NCI-H345 treated with DMSO at 0.1 percent for 48 hours (cell line): ENCODE measurements around the gene LAMB4.

Source experiments
- DNase-seq: peaks from one replicate; lab custom pipeline; 2025; ENCODE audit not compliant: unreplicated experiment; lab: John Stamatoyannopoulos, UW

The LAMB4 gene

GRCh38 chr7:108112683-108113082, 17.5 kb downstream of the LAMB4 start:
- DNase-seq: no peak

DNA sequence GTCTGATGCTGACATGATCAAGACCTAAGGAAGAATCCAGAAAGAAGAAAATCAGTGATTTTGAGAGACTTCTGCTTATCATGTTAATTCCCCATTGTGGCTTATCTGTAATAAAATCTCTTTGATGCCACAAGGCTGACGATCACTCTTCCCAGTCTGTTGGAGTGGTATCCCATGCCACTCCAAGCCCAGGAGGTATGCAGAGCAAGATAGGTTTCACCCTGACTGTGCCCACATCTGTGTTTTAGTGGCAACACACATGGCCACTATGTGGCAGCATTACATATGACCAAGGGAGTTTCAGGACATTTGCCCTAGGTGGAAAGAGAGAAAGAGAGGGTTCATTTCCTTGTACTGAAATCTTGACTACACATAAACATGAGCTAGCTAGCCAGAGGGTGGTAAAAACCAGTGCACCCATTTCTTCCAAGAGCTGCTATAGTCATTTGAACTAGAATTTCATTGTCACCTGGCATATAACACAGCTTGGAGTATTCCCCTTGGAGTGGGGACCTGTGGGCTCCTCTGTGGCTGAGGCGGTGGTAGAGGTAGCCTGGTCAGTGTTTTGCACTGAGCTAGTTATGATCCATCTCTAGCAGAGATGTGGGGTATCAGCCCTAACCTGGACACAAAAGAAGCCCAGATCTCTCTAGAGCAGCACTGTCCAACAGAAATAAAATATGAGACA, 20.8 kb downstream of the LAMB4 start:
- no peak for DNase-seq

DNA sequence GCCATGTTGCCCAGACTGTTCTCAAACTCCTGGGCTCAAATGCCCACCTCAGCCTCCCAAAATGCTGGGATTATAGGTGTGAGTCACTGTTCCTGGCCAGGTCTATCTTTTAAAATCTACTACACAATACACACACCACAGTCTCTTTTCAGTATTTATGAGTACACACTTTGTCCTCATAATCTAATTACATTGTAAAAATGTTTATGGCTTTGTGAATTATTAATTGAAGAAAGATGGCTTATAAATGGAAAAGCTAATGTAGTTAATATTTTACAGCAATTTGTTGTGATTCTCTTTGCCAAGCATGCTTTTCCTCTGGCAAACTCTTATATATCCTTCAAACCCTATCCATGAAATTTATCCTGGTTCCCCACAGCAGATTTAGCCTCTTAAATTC, 22.0 kb downstream of the LAMB4 start:
- no peak for DNase-seq

DNA sequence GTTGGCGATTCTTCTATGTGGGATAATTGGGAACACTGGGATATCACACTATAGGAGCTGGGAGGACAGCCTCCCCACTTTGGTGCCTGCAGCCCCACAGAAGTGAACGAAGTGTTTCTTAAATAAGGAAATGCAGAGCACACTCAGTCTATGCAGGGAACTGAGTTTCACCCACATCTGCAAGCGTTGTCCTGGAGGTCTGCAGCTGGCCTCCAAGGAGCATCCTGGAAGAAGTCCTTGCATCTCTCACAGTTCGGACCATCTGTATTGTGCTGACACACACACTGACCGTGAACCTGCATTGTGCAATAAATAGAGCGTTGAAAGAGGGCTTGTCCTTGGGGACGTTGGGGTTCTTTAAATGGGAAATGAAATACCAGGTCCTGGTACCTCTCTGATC, 25.8 kb downstream of the LAMB4 start:
- DNase-seq: no peak

- no peak for DNase-seq
These were observed 26.4 kb downstream of the LAMB4 start for GRCh38 chr7:108103558-108104298.

DNA sequence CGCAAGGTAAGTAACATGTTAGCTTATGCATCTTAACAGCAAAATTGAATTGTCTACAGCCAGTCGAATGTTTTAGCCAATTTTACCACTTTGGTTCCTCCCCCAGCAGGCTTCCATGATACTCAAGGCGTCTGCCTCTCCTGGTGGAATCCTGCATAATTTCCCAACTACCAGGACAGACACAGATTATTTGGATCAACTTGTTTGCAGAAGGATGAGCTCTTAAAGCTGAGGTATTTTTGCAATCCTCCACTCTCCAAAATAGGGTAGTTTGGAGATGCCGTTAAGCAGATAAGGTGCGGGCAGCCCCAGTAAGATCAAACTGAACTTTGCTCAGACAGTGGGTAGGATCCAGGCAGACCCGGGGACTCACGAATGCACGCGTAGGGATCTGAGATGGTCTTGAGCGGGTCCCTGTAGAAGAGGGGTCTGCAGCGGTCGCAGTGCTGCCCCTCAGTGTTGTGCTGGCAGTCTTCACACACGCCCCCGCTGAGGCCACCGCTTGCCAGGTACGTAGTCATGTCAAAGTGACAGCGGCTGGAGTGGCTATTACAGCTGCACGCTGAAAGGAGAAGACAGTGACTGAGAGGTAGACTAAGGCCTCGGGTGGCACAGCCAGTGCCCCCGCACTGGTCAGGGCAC, 27.4 kb downstream of the LAMB4 start:
- DNase-seq: no peak

GRCh38 chr7:108101759-108102158, 28.4 kb downstream of the LAMB4 start:
- DNase-seq: no peak

GRCh38 chr7:108099713-108100112, 30.4 kb downstream of the LAMB4 start:
- no peak for DNase-seq

- DNase-seq: no peak
These were observed 32.5 kb downstream of the LAMB4 start for GRCh38 chr7:108097703-108098102.

- no peak for DNase-seq
These were observed 33.2 kb downstream of the LAMB4 start for GRCh38 chr7:108096996-108097395.

DNA sequence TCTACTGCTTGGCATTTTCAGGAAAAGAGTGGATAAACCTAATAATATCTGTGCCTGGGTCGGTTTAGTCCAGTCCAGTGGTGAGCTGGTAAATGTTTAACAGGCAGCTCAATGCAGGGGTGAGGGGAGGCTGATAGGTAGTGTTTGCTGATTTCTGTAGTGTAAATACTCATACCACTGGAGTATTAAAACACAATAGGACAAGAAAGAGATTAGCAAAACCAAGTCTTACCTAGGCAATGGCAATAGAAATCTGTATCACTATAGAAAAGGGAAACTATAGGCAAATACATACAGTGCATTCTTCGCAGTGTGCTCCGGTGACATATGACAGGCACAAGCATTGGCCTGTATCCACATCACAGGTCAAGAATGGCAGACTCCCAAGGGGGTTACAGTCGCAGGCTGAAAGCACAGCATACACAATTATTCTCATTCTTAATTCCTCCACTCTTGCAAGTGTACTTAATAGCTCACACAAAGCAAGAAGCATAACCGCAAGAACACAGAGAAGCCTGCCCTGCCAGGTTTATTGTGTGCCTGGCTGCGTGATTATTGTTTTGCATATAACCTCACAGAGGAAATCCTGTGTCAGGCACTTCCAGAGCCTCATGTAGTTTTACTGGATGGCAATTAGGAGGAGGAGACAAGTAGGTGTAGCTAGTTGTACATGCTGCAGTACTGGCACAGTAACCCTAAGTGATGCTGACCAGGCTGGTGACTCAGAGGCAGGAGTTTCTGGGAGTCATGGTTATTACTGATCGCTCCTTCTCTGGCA, 35.0 kb downstream of the LAMB4 start:
- no peak for DNase-seq

GRCh38 chr7:108094346-108094745, 35.8 kb downstream of the LAMB4 start:
- DNase-seq: no peak

- DNase-seq: no peak
These were observed 36.3 kb downstream of the LAMB4 start for GRCh38 chr7:108093851-108094331.

GRCh38 chr7:108093341-108093740, 36.8 kb downstream of the LAMB4 start:
- DNase-seq: no peak

GRCh38 chr7:108091461-108091831, 38.7 kb downstream of the LAMB4 start:
- no peak for DNase-seq

- DNase-seq: no peak
These were observed 39.2 kb downstream of the LAMB4 start for GRCh38 chr7:108090791-108091460.

DNA sequence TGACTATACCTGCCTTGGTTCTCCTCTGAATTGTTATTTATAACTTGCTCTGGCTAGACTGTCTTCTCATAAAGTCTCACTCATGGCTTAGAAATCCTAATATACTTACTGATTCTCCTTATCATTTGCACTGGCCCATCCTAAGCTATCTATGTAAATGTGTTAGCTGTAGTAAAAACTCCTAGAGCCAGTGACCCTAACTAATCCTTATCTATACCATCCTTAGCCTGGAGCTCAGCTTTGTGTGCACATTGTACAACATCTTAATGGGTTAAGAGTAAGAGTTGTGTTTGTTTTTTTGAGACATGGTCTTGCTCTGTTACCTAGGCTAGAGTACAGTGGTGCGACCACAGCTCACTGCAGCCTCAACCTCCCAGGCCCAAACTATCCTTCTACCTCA, 40.8 kb downstream of the LAMB4 start:
- DNase-seq: no peak

- DNase-seq: no peak
These were observed 41.4 kb downstream of the LAMB4 start for GRCh38 chr7:108088729-108089128.

- DNase-seq: no peak
These were observed 42.4 kb downstream of the LAMB4 start for GRCh38 chr7:108087778-108088177.

DNA sequence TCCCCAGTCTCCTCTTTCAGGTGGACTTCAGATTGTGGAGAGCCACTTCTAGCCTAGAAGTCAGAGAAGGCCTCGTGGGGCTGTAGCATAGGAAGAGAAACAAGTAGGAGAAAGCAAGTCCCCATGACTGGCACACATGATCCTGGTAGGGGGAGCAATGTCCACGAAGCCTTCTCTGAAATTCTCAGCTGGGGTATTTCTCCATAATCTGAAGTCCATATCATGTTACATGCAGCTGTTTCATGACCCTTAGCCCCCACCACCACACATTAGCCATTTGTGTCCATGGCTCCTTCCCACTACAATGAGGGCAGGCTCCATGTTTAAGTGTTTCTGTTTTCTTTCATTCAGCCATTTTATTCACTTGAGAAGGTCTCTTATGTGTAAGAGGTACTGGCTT, 43.2 kb downstream of the LAMB4 start:
- DNase-seq: no peak

- no peak for DNase-seq
These were observed 43.6 kb downstream of the LAMB4 start for GRCh38 chr7:108086546-108086945.
